ENCODE results near the gene COX5A. TPM values are rescaled to one million over a fixed set of nuclear protein-coding genes. Genes with fewer than 3 reads are reported as not detected.

The COX5A gene
- polyA plus RNA-seq, 1 experiment: 64.6 TPM

DNA sequence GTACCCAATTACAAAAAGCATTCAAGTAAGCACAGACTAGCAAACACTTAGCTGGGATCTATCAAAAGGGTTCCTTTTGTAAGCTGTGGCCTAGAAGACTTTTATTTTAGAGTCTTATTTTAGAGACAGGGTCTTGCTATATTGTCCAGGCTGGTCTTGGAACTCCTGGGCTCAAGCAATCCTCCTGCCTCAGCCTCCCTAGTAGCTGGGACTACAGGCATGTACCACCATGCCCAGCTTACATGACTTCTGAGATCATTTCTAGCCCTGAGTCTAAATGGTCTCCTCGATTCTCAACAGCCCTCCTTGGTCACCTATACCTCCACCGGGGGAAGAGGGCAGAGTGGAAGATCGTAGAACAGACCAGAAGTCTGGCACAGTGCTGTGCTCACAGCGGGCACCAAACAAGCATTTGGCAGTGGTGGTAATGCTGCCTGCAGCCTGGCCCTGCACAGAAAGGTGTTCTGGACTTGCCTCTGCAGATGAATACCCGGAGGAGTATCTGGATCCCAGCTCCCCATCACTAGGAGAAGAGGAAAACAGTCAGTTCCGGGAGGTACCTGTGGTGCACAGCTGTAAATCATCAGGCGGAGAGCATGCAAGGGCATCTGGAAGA lies 33.6 kb downstream of the COX5A start:
- no peak overlapping the region for H3K4me3 ChIP-seq (ENCODE audit: low read depth, low read length)

GRCh38 chr15:74903676-74904075 lies 34.2 kb downstream of the COX5A start:
- CTCF ChIA-PET: interaction anchor here (0.6 to 3.0 kb wide), 4 partner anchors 19 to 135 kb away, joined by 3 to 7 read pairs (median 4); no protein-coding TSS in a partner anchor
- TF ChIP-seq, protein P1, sequence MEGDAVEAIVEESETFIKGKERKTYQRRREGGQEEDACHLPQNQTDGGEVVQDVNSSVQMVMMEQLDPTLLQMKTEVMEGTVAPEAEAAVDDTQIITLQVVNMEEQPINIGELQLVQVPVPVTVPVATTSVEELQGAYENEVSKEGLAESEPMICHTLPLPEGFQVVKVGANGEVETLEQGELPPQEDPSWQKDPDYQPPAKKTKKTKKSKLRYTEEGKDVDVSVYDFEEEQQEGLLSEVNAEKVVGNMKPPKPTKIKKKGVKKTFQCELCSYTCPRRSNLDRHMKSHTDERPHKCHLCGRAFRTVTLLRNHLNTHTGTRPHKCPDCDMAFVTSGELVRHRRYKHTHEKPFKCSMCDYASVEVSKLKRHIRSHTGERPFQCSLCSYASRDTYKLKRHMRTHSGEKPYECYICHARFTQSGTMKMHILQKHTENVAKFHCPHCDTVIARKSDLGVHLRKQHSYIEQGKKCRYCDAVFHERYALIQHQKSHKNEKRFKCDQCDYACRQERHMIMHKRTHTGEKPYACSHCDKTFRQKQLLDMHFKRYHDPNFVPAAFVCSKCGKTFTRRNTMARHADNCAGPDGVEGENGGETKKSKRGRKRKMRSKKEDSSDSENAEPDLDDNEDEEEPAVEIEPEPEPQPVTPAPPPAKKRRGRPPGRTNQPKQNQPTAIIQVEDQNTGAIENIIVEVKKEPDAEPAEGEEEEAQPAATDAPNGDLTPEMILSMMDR (IDR thresholded peaks at IDR 0.05; ENCODE audit: insufficient read depth, low read depth, low read length): no peak
- Histone ChIP-seq H3K4me3 (ENCODE audit: low read depth, low read length) (no peak overlapping the region), H3K27me3 (ENCODE audit: control insufficient read depth, insufficient read depth, low read length) (no peaks in the 10 kb centered on the region), H3K36me3 (ENCODE audit: control insufficient read depth, insufficient read depth, low read length) (peaks cover 29% of the 10 kb centered on the region)
- POLR2A ChIA-PET: no interaction called here
- DNase-seq (ENCODE audit: low read depth): no peak

More for the DNA sequence above, 33.6 kb downstream of the COX5A start:
- DNase-seq (ENCODE audit: low read depth): no peak
- POLR2A ChIA-PET: no interaction called here
- CTCF ChIA-PET: interaction anchor here (1.0 to 3.0 kb wide), 2 partner anchors 133 to 136 kb away, joined by 4 to 7 read pairs; no protein-coding TSS in a partner anchor
- TF ChIP-seq, protein P1 (IDR thresholded peaks at IDR 0.05; ENCODE audit: insufficient read depth, low read depth, low read length): no peak
- peaks cover 28% of the 10 kb centered on the region for H3K36me3 ChIP-seq (ENCODE audit: control insufficient read depth, insufficient read depth, low read length)
- no peaks in the 10 kb centered on the region for H3K27me3 ChIP-seq (ENCODE audit: control insufficient read depth, insufficient read depth, low read length)

DNA sequence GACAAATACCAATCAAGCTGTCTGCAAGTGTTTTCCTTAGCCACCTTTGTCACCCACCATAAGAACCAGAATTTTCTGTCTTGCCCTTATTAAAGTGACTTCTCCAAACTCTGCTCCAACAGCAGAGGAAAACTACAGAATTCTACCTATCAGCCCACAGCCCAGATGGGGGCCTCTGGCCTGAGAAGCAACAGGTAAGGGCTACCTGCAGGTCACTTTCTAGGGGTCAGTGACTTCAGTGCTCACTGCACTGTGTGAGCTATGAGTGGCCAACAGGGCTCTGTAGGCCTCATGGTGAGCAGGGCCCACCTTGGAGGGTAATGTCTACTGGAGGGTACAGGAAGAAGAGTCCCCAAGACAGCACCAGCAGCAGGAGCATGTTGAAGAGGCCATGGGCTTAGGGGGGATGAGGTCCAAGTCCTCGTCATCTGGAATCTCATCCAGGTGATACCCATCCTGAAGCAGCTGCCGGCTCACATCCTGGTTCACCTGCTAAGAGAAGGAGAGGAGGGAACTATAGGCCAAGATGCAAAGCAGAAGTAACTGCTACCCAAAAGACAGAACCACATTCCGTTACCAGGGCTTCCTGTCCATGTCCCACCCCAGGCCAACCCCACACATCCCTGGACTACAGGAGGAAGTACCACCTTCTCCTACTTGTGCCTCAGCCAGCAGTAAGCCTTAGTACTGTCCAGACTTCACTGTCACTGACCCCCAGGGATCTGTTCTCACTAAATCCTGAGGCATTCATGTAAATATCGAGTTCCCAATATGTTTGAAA lies 35.4 kb downstream of the COX5A start:
- H3K4me3 ChIP-seq (ENCODE audit: low read depth, low read length): no peak overlapping the region
- no peak for DNase-seq (ENCODE audit: low read depth)
- POLR2A ChIA-PET: no interaction called here
- H3K27me3 ChIP-seq (ENCODE audit: control insufficient read depth, insufficient read depth, low read length): no peaks in the 10 kb centered on the region
- TF ChIP-seq, protein P1 (IDR thresholded peaks at IDR 0.05; ENCODE audit: insufficient read depth, low read depth, low read length): no peak
- CTCF ChIA-PET: interaction anchor here (0.8 to 7.2 kb wide), 26 partner anchors 10 to 535 kb away, joined by 3 to 57 read pairs (median 4); partner anchors contain the start of genes COX5A, CSK, CYP11A1 and MPI
- H3K36me3 ChIP-seq (ENCODE audit: control insufficient read depth, insufficient read depth, low read length): peaks cover 29% of the 10 kb centered on the region

DNA sequence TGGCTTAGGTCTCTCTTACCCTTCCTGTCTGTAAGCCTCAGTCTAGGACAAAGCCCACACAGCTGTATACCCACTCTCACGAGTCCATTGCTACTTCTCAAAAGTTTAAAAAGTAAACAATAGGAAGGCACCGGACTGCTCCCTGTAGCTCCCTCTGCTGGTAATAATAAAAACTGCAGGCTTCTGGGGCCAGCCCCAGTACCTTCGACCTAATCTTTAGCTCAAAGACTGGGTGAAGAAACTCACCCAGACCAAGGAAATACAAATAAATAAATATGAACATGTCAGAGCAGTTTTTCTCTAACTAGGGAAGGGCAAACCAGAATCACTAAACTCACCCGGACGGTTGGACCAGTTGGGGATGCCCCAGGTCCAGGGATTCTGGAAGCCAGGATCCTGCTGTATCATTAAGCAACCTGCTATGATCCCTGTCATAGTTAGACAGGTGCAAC lies 36.2 kb downstream of the COX5A start:
- no peaks in the 10 kb centered on the region for H3K27me3 ChIP-seq (ENCODE audit: control insufficient read depth, insufficient read depth, low read length)
- TF ChIP-seq, protein P1 (IDR thresholded peaks at IDR 0.05; ENCODE audit: insufficient read depth, low read depth, low read length): peak; percentile 84
- H3K4me3 ChIP-seq (ENCODE audit: low read depth, low read length): no peak overlapping the region
- peaks cover 32% of the 10 kb centered on the region for H3K36me3 ChIP-seq (ENCODE audit: control insufficient read depth, insufficient read depth, low read length)
- POLR2A ChIA-PET: interaction anchor here (0.5 to 0.7 kb wide), 2 partner anchors 20 to 100 kb away, joined by 3 to 5 read pairs; no protein-coding TSS in a partner anchor
- CTCF ChIA-PET: interaction anchor here (0.6 to 7.2 kb wide), 33 partner anchors 9 to 534 kb away, joined by 3 to 57 read pairs (median 4); partner anchors contain the start of genes COX5A, CSK, CYP11A1 and MPI
- no peak for DNase-seq (ENCODE audit: low read depth)

DNA sequence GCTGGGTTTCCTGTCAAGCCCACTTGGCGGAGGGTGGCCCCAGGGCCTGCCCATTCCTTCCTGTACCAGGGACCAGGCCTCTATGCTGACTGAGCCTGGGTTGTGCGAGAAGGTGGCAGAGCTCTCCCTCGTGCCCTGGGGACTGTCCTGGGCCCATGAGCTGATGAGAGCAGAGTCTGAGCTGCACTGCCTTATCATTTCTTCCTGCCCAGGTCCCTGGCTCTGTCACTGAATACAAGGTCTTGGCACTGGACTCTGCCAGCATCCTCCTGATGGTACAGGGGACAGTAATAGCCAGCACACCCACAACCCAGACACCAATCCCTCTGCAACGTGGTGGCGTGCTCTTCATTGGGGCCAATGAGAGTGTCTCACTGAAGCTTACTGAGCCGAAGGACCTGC lies 40.6 kb downstream of the COX5A start:
- CTCF ChIA-PET: interaction anchor here (0.8 to 7.2 kb wide), 5 partner anchors 8 to 442 kb away, joined by 3 to 57 read pairs (median 4); no protein-coding TSS in a partner anchor

More for the DNA sequence above, 40.6 kb downstream of the COX5A start:
- no peak for DNase-seq (ENCODE audit: low read depth)
- Histone ChIP-seq H3K27me3 (ENCODE audit: control insufficient read depth, insufficient read depth, low read length) (no peaks in the 10 kb centered on the region), H3K36me3 (ENCODE audit: control insufficient read depth, insufficient read depth, low read length) (peaks cover 31% of the 10 kb centered on the region), H3K4me3 (ENCODE audit: low read depth, low read length) (no peak overlapping the region)
- POLR2A ChIA-PET: no interaction called here
- TF ChIP-seq, protein P1 (IDR thresholded peaks at IDR 0.05; ENCODE audit: insufficient read depth, low read depth, low read length): no peak

Data from BJ (cell line).